HG03060 (cell line): ENCODE measurements around the gene PPFIBP2.

Source experiments
- ATAC-seq: cut with Tn5 transposase; IDR thresholded peaks from one replicate; pipeline ENCODE4 v1.9.1; 2021; ENCODE audit warnings: low read depth, moderate number of reproducible peaks; ENCODE audit not compliant: unreplicated experiment

PPFIBP2 gene

GRCh38 chr11:7547687-7548086 is 33.9 kb downstream of the PPFIBP2 start:
- no peak for ATAC-seq

GRCh38 chr11:7548659-7549274 is 35.0 kb downstream of the PPFIBP2 start:
- peak; percentile 81 for ATAC-seq

GRCh38 chr11:7549681-7550080 is 35.9 kb downstream of the PPFIBP2 start:
- no peak for ATAC-seq

GRCh38 chr11:7551571-7551970 is 37.8 kb downstream of the PPFIBP2 start:
- no peak for ATAC-seq

GRCh38 chr11:7552666-7553065 is 38.9 kb downstream of the PPFIBP2 start:
- no peak for ATAC-seq

GRCh38 chr11:7555052-7555699 is 41.4 kb downstream of the PPFIBP2 start:
- no peak for ATAC-seq

DNA sequence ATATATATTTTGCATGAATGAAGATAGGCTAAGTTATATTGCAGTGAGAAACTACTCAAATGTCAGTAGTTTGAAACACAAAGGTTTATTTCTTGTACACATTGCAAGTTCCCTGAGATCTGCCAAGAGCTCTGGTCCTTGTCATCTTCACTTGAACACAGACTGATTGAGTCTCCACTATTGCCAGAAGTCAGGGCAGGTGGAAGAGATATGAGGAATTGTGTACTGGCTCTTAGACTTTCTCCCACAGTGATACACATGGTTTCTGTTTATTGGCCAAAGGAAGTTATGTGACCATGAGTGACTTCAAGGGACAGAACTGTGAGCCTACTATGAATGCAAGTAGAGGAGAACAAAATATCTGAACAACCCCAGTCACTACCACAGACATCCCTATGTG is 44.2 kb downstream of the PPFIBP2 start:
- ATAC-seq, result no peak

GRCh38 chr11:7559398-7560283 is 45.8 kb downstream of the PPFIBP2 start:
- no peak for ATAC-seq

GRCh38 chr11:7561562-7561961 is 47.8 kb downstream of the PPFIBP2 start:
- no peak for ATAC-seq

- no peak for ATAC-seq
These were observed 49.5 kb downstream of the PPFIBP2 start for GRCh38 chr11:7563281-7563680.

DNA sequence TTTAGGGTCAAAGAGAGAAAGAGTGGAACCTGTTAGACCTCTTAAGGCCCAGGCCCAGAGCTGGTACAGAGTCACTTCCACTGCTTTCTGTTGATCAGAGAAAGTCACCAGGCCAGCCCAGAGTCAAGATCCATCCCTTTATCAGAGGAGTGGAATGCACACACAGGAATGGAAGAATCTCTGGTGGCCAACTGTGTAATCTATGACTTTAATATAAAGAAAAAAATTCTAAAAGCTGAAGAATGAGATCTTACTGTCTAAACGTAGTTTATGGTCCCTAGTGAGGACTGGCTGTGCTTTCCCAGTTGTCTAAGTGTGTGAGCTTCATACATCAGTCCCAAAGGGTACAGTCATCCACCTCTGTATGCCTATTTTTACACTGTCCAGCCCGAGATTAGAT is 51.0 kb downstream of the PPFIBP2 start:
- ATAC-seq, result no peak

DNA sequence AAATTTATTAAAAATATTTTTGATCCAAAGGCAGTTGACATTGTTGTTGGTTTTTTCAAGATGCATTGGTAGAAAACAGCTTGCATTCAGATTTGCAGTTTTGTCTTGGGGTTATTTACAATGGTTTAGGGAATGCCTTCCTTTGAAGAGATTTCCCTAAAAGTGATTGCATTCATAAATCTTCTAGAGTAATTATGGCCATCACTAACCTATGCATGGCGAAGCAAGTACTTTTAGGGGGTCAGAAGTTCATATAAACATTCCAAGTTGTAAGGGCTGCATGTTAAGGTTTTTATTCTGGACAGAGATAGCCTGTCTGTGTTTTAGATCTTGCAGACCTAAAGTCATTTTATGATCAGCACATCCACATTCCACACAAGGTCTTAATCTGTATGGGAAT is 53.5 kb downstream of the PPFIBP2 start:
- no peak for ATAC-seq

GRCh38 chr11:7569044-7569443 is 55.2 kb downstream of the PPFIBP2 start:
- ATAC-seq, result no peak

DNA sequence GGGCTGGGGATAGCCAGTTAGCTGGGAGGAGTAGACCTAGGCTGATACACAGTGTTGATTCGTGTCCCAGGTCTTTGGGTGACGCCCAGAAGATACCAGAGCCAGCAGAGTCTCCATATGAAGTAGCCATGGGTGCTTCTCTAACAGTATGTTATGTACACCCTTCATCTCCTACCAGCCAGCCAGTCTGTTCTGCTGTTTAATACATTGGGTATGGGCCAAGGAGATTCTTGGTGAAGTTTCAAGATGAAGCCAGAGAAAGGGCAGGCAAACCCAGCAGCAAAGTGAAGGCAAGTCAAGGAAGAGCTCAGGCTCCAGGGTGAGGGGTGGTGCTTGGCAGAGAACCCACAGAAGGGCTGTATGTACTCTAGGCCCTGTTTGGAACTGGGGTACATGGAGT is 56.4 kb downstream of the PPFIBP2 start:
- ATAC-seq, result no peak

DNA sequence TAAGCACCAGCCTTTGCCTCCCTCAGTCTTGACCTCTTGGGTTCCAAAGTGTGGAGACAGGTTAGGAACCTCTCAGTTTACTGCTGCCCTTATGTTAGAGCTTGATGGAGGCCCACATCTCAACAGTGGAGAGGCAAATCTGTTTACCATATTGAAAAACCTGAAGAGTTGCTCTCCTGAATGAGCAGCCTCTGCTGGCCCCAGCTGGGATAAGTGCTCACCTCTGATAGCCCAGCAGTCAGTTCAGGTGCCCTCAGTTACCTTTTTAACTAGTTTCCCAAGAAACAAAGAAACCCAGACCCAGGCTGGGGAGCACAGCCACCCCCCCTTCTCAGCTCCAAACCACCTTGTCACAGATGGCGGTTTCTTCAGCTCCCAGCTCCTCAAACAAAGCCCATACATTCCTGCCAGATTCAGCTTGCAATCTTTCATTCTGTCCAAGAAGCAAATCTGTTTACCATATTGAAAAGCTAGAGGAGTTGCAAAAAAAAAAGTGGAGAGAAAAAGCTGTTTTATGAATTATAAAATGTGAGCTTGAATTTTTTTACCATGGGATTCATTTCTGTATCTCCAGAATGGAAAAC is 57.2 kb downstream of the PPFIBP2 start:
- no peak for ATAC-seq

GRCh38 chr11:7571640-7572000 is 57.8 kb downstream of the PPFIBP2 start:
- ATAC-seq, result no peak

DNA sequence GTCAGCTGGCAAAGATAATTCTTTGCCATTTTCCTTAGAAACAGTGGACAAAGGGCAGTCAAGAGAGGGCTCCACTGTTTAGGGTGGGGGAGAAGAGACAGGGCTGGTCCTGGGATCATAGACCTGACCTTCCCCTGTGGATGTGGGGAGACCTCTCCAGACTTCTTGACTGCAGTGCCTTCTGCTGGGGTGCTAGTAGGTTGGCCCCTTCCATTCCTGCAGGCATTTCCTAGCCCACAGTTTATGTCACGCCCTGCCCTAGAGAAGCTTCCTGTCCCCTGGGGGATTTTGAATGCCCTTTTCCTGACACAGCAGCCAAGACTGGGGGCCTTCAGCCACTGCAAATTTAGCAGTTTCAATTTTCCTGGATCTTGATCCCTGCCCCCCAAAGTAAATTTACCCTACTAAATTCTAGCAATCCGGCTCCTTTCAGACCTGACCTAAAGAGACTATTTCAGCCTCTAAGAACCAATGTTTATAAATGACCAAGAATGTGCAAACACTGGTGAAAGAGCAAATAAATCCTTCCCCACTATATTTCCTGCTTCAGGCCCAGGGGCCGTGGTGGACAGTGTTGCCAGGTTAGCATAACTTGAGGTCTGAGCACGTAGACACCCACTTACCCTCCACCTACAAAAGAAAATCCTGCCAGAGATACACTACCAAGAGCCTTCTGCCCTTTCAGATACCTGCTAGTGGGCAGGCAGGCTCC is 58.4 kb downstream of the PPFIBP2 start:
- no peak for ATAC-seq

DNA sequence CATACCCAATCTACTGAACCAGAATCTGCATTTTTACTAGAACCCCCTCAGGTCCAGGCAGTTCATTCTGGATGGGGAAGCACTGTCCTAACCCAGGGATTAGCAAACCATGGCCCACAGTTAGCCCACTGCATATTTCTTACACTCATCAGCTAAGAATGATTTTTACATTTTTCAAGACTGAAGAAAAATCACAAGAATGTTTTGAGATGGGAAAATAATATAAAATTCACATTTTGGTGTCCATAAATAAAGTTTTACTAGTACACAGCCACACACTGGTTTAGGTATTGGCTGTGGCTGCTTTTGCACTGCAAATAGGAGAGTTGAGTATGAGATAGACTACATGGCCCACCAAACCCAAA is 59.4 kb downstream of the PPFIBP2 start:
- no peak for ATAC-seq

DNA sequence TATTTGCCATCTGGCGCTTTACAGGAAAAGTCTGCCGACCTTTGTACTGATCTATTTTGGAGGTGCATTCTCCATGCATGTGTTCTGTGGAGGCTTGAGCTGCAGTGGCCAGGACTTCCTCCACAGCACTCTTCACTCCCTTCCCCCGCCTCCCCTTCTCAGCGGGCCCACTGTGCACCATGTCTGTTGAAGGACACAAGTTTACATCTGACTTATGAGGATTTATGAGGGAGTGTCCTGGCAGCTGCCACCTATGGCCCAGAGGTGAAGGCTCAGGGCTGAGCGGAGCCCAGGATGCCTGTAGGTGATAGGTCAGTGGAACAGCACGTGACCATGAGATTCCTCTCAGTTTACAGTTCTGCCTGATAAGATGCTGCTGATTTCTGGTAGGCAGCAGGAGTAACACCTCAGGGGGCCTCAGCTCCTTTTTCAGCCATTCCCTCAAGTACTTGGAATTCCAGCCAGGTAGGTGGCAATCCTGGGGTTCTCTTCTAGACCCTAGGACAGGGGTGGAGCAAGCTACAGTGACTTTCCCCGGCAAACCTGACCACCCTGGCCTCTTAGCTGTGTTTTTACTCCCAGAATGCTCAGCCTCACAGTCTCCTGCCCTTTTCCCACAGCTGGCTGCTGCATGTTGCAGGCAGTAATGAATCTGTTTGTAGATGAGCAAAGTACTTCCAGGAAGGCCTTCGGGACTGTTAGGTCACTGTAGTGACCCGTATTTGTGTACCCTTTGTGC is 59.9 kb downstream of the PPFIBP2 start:
- ATAC-seq, result no peak

- ATAC-seq, result no peak
These were observed 60.8 kb downstream of the PPFIBP2 start for GRCh38 chr11:7574491-7575130.
